Cardiac septum (tissue), 1 donor: ENCODE data around the gene MEIOB. TPM values are rescaled to one million over a fixed set of nuclear protein-coding genes. Genes with fewer than 3 reads are reported as not detected.

Source experiments
- DNase-seq: peaks from one replicate; pipeline ENCODE4 v3.0.0-alpha.2; 2020; ENCODE audit warnings: low spot score
- intact Hi-C: fragments of 100-400 bp; cut with DNase I; formaldehyde crosslinking; loops from one replicate; pipeline ENCODE4 v1.14.0; 2022
- total RNA-seq: library from RNA; stranded (reverse); fragmentation: NEBNext Ultra II Directional; extraction: Animal tissue kit (Norgen Biotek cat#: 25700); gene quantifications from one replicate; pipeline ENCODE4 v1.2.1, GENCODE V29; 2021
- donor health status: DM: no; HTN: no; CAD: no.

Gene MEIOB
- total RNA-seq, 1 donor from 2014 or later: not detected

DNA sequence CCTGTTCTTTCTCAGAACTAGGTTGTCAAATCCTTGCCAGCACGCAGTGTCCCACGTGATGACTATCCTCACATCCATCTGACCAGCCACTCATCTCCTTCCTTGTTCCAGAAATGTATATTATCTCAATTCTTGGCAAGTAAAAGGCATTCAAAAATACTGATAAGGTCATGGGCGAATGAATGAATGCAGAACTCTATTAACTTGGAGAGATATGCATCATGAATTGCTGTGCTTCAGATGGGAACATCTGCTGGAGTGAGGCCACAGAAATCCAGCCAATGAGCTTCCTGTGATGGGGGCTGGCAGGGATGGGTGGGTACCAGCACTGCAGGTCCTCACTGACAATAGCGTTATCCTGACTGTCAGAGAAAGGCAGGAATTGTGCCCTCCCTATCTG, 26.0 kb downstream of the MEIOB start:
- DNase-seq: no peak
- intact Hi-C loops: no loop called here

DNA sequence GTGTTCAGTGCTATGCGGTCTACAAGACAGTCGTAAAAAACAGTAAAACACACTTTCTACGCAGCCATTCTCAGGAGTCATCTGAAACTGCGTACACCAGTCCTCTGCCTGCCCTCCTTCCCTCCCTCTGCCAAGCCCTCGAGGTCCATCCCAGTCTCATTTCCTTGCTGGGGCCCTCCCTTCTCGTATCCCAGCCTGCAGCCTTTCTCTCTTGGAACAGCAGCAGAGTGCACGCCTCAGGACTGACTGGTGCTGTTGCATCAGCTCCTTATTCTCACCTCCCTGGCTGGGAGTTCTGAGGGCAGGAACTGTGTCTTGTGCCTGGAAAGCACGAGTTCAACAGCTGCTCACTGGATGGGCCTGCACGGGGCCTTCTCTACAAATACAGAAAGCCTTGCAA, 32.4 kb downstream of the MEIOB start:
- intact Hi-C loops: no loop called here
- DNase-seq: no peak

DNA sequence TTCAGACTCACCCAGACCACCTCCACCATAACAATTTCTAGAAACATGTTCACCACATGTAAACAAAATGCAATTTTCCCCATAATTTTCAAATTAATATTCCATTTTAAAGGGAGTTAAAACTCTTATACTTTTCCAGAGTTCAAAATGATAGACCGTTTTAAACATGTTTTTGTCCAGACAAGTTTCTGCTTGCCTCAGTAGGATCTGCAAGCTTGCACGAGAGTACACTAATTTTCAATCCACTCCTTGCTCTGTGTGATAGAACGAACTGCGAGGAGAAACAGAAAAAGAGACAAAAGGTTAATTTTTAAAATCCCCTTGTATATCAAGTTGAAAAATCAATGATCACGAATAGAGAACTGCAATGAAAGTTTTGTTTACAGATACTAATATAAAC, 37.9 kb downstream of the MEIOB start:
- intact Hi-C loops: no loop called here
- DNase-seq: no peak

DNA sequence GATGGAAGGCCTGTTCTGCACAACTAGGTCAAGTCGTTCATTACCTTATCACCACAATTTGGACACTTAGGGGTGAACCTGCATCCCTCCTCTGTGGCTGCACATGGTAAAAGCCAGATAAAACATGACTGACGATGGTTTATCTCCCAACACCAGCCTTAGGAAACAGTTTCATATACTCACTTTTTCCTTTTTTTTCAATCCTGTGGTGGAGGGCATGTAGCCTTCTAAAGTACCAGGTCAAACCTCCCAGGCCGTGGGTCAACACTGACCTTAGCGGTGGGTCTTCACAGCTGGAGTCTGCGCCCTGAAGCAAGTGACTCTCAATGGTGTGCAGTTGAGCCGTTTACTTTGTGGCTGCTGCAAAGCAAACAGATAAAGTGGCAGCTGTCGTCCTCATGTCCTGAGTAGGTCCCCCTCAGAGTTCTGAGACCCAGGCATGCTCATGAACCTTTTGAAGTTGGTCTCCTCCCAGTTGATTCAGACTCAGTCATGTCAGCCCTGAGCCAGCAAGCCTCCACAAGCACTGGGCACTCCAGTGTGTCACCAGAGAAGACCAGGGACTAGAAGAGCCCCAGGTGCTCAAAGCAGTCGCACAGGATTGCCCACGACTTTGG, 39.0 kb downstream of the MEIOB start:
- intact Hi-C loops: no loop called here
- DNase-seq: no peak

DNA sequence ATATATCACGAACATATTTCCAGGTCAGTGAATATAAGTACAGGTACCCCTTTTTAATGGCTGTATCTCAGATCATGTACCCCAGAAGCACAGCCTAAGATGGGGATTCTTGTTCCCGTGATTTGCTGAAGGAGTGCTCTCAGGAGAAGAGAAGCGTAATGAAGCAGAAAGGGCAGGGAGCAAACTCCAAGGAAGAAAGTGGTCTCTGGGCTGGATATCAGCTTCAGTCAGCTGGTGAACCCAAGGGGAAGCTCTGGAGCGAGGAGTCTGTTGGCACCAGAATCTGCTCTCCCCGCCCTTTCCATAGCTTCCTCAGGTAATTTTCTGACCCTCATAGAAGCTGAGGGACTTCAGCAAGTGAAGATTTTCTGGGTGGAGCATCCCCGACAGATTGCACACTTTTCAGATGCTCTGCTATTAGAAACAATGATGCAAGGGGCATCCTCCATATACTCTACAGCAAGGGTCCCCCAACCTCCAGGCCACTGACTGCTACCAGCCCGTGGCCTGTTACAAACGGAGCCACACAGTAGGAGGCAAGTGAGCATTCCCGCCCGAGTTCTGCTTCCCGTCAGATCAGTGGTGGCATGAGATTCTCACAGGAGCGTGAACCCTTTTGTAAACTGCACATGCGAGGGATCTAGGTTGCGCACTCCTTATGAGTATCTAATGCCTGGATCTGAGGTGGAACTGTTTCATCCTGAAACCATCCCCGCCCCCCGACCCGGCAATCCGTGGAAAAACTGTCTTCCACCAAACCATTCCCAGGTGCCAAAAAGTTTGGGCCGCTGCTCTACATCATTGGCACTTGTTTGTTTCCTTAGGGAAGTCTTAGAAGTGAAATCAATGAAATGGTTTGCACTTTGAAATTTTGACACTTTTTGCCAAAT, 40.5 kb downstream of the MEIOB start:
- DNase-seq: no peak
- intact Hi-C loops: no loop called here

DNA sequence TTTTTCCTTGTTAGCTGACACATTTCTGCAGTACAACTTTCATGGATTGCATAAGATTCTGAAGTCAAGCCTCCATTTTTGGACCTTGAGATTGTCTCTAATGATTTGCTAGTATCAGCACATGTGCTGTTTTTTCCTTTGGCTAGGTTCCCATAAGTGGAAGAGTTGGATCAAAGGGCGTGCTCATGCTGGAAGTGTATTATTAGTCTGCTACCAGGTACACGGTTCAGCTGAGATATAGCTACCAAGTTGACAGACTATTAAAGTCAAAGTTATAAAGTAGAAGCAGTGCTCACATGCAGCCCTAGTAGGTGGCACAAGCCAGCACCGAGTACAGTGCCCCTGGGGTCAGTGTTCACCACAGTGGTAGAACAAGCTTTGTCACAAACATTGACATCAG, 41.8 kb downstream of the MEIOB start:
- intact Hi-C loops: no loop called here

DNA sequence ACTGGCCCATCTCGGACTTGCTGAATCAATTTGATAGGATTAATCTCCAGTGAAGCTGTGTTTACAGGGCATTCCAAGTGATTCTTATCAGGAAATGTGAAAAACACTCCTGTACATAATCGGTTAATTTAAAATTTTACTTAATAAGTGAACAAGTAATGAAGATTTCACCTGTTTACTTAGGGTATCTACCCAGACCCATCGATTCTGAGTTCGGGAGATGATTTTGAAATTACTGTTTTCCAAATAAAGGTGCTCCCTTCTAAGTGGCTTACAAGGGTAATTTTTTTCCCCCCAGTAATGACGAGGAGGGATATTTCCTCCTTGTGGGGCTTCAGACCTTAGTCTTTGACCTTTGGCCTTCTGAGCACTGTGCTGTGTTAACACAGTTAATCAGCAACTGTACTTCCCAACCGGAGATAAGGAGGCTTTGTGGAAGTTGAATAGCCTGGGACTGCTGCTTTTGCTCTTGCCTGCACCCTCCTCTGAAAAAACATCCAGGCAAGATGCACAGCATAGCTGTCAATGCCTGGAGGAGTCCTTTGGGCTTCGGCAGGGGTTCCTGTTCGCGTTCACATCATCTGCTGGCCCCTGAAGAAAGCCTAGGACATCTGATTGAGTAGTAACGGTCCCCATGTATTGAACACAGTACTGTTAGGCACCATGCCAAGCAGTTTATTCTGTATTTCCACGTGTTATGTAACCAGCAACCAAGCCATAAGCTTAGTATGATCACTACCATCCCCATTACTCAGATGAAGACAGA, 43.1 kb downstream of the MEIOB start:
- intact Hi-C loops: loop anchor here (5.0 kb wide), 1 partner anchor 352 kb away; the partner anchor contains the start of gene CLCN7
- DNase-seq: no peak

More for the DNA sequence above, 41.8 kb downstream of the MEIOB start:
- DNase-seq: no peak

DNA sequence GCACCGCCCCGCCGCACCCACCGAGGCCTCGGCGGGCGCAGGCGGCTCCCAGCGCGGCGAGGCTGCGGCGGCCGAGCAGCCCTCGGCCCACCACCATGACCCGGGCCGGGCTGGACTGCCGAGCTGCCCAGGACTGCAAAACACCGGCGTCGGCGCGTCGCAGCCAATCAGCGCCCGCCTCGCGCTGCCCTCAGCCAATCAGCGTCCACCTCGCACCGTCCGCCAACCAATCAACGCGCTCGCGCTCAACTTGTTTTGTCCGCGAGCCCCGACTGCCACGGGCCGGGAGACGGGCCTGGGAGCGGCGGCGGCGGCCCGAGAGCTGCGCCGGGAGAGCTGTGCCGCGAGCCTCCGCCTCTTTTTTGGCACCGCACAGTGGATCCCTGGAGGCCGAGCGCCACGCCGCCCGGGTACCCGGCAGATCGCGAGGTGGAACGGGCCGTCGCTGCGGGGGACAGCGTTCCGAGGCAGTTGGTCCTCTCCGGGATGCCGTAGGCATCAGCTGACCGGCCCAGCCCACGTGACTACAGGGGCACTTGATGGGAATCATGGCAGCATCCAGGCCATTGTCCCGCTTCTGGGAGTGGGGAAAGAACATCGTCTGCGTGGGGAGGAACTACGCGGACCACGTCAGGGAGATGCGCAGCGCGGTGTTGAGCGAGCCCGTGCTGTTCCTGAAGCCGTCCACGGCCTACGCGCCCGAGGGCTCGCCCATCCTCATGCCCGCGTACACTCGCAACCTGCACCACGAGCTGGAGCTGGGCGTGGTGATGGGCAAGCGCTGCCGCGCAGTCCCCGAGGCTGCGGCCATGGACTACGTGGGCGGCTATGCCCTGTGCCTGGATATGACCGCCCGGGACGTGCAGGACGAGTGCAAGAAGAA, 45.0 kb downstream of the MEIOB start, which contains the start of the genes FAHD1 and HAGH:
FAHD1 (plus strand) TSS at position 516 of the 883 bp plus-strand sequence; CDS start at position 549, 33 bp downstream.
HAGH (minus strand) TSS at position 135 of the 883 bp plus-strand sequence; CDS start at position 97, 38 bp downstream.
- intact Hi-C loops: loop anchor here (5.0 kb wide), 1 partner anchor 350 kb away; the partner anchor contains the start of gene CLCN7
- peak; percentile 97 for DNase-seq

DNA sequence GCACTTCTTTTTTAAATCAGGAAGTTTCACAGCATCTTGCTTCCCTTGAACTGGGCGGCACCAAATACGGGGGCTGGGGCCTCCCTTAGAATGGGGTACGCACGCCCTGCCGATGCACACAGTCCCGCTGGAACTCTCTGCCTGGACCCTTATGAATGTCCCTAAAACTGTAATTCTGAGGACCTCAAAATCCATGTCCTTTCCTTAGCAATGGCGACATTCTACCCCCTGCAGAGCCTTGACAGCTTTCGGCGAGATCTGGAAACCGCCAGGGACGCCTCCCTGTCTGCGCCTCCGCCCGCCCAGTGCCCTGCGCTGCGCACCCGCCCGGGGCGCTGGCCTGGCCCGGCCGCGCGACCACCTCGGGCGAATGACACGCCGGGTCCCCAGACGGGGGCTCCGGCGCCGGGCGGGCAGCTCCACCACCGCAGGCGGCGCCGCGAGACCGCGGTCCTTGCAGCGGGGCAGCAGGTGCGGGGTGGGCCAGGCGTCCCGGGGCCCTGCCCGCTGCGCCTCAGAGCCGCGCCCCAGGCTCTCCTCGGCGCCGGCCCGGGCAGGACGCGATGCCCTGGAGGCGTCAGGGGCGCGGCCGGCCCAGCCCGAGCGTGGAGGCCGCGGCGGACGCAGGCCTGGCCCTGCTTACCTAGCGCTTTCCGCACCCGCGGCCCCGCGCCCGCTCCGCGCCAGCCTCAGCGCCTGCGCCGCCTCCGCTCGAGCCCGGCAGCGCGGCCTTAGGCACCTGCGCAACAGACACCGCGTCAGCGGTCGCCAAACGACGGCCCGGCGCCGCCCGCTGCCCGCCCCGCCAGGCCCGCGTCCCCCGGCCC, 45.9 kb downstream of the MEIOB start:
- intact Hi-C loops: loop anchor here (5.0 kb wide), 1 partner anchor 349 kb away; the partner anchor contains the start of gene CLCN7
- DNase-seq: peak; percentile 86

DNA sequence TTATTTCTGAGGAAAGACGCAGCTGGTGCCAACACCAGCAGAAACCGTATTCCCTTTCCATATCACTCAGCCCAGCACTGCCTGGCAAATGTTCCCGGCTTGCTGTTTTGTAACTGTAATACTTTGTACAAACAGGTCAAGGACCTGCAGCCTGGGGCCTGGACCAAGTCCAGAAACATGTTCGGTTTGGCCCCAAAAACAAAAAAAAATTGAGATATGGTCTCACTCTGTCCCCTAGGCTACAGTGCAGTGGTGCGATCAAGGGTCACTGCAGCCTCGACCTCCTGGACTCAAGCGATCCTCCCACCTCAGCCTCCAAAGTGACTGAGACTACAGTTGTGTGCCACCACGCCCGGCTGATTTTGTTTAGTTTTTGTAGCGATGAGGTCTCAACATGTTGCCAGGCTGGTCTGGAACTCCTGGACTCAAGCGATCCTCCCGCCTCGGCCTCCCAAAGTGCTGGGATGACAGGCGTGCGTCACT, 46.5 kb downstream of the MEIOB start:
- DNase-seq: no peak
- intact Hi-C loops: loop anchor here (5.0 kb wide), 1 partner anchor 348 kb away; the partner anchor contains the start of gene CLCN7

DNA sequence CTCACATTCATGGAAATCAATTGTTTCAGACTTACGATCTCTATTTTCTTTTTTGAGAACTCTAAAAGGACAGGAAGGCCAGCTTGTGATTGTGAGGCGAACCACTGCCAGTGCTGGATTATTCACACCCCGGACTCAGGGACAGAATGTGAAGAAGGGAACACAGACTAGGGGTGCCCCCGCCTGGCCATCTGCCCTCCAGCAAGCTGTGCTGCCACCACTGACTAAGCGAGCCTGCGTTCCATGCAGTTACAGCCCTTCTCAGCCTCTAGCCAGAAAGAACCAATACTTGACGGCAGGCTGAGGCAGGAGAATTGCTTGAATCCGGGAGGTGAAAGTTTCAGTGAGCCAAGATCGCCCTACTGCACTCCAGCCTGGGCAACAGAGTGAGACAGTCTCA, 48.1 kb downstream of the MEIOB start:
- intact Hi-C loops: loop anchor here (5.0 kb wide), 1 partner anchor 37 kb away; no protein-coding TSS in a partner anchor
- no peak for DNase-seq

DNA sequence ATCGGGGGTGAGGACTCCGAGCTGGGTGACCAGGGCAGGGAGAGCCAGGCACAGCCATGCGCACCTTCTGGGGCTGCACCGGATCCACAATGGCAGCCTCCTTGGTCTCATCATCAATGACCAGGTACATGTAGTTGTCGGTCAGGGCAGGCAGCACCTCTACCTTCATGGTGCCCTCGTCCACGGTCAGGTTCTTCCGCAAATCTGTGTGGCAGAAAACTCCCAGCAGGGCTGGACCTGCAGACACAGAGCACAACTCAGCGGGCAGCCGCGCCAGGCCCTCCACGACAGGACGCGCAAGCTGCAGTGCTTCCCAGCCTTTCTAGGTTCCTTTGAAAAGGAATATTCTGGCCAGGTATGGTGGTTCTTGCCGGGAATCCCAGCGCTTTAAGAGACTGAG, 49.2 kb downstream of the MEIOB start:
- intact Hi-C loops: loop anchor here (5.0 kb wide), 1 partner anchor 36 kb away; no protein-coding TSS in a partner anchor
- DNase-seq: no peak

DNA sequence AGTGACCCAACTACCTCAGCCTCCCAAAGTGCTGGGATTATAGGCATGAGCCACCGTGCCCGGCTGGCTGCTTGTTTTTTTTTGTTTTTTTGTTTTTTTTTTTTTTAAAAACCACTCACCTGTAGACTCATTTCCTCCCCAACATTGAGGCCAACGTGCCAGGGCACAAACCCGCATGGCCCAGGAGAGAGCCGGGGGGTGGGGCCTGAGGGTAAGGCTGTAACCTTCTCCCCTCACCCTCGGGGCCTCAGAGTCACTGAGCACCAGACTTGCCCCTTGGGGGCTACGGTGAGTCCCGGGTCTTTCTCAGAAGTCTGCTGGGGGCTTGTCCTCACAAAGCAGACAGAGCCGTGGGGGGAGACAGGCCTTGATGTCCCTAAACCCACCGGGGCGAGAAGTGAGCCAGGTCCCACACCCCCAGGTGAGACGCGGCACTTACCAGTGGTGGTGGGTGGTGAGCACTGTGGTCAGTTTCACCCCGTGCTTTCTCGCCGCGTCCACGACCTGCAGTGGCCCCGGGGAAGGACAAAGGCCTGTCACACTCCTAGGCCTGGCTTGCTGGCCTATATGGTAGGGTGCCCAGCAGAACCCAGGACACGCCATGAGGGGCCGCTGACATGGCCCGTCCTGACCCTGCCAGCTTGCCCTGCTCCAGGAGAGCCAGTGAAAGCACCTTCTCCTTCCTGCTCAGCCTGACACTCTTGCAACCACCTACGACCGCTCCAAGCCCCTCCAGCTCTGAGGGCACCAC, 49.9 kb downstream of the MEIOB start:
- DNase-seq: no peak
- intact Hi-C loops: loop anchor here (5.0 kb wide), 1 partner anchor 35 kb away; no protein-coding TSS in a partner anchor

DNA sequence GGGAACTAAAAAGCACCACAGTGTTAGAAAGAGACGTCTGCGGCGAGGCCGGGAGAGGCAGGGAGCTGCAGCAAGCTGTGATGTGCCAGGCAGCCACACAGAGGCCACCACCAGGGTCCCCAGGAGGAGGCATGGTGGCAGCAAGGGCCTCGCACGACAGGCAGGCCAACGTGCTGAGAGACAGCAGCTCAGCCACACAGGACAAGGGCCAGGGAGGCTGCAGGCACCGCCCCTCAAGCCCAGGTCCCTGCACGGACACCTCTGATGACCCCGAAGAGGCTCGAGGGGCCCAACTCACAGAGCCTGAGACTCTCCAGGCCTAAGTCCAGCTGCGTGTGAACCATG, 51.0 kb downstream of the MEIOB start:
- no peak for DNase-seq
- intact Hi-C loops: loop anchor here (5.0 kb wide), 1 partner anchor 34 kb away; no protein-coding TSS in a partner anchor

DNA sequence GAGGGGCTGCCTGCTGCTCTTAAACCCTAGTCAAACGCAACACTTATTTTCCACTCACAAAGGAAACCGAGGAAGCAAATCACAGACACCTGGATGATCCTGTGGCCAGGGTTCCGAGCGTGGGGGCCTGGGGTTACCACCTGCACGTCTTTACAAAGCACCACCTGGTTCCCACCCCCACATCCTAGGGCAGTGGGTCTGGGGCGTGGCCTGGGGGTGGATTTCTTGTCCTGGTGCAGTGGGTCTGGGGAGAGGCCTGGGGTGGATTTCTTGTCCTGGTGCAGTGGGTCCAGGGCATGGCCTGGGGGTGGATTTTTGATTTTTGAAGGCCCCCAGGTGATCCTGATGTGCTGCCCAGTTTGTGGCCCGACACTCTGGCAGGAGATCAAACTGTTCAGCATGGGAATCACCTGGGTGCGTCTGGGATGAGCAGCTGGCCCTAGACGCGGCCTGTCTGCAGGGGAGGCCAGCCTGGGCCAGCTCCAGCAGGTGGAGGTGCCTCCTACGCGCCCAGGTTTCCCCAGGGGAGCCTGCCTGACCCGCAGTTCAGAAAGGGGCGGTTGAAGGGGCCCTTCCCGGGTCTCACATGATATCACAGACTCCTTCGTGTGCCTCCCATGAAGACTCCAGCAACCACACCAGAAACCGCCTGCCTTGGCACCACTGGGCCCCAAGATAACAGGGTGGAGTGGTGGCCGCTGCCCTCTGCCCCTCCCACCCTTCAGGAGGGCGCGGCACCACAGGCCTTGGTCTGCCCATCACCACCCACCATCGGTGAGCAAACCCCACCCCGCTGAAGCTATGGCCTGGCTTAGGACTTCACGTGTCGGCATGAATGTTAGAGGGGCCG, 51.6 kb downstream of the MEIOB start:
- intact Hi-C loops: loop anchor here (5.0 kb wide), 1 partner anchor 33 kb away; no protein-coding TSS in a partner anchor
- DNase-seq: no peak

DNA sequence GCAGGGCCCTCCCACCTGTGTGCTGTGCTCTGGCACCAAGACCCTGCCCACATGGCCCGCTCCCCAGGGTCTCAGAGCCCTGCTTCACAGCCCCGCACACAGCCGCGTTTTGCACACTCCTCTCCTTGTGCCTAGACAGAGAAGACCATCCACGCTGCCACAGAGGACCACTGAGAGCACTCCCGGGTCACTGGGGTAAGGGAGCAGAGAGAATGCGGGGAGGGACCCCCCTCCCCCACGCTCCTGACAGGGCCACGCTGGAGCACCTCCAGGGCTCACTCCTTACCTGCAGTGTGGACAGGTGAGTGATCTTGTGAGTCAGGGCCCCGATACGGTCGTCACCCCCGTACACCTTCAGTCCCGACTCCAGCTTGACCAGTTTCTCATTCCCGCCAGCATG, 52.4 kb downstream of the MEIOB start:
- intact Hi-C loops: loop anchor here (5.0 kb wide), 1 partner anchor 32 kb away; no protein-coding TSS in a partner anchor
- no peak for DNase-seq
